T-helper 9 cell (primary cell): ENCODE data around the gene ABHD1.
"Not testable (repeated sequence)": the region's sequence is repeated elsewhere in the genome, so short reads cannot be mapped to it uniquely, and the experiment has no call there.

Experiments
- DNase-seq: peaks from one replicate; pipeline ENCODE4 v3.0.0-alpha.2; 2020

ABHD1 gene

DNA sequence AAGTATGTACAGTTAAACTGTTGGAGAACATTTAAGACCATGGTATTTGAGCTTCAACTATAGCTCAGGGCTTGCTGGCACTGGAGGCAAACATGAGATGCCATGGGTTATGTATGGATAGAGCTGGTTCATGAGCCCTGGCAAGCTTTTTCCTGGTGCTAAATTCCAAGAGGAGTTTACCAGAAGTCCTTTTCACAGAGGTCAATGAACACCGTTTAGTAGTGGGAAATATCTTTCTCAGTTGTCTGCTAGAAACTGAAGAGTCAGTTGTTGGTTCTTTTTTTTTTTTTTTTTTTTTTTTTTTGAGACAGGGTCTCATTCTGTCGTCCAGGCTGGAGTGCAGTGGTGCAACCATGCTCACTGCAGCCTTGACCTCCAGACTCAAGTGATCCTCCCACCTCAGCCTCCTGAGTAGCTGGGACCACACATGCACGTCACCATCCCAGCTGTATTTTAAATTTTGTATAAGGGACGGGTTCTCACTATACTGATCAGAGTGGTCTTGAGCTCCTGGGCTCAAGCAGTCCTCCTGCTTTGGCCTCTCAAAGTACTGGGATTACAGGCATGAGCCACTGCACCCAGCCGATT lies 35.7 kb upstream of the ABHD1 start:
- no peak for DNase-seq

DNA sequence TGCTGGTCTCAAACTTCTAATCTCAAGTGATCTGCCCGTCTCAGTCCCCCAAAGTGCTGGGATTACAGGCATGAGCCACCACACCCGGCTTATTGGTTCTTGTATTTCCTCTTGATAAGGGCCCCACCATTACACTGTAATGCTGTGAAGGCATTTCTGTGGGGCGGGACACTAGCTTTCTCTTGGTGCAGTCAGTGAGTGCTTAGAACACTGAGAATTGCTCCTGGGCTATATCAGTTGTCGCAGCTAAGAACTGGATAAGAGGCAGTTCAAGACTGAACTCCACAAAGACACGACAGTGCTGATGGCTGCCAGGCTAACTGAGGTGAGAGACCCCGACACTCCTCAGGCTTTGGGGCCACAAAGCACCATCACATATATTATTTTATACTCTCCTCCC lies 35.0 kb upstream of the ABHD1 start:
- DNase-seq: no peak

GRCh38 chr2:27089111-27089954 lies 34.3 kb upstream of the ABHD1 start:
- DNase-seq: no peak

- DNase-seq: no peak
Measured at GRCh38 chr2:27091746-27092695, 31.6 kb upstream of the ABHD1 start.

DNA sequence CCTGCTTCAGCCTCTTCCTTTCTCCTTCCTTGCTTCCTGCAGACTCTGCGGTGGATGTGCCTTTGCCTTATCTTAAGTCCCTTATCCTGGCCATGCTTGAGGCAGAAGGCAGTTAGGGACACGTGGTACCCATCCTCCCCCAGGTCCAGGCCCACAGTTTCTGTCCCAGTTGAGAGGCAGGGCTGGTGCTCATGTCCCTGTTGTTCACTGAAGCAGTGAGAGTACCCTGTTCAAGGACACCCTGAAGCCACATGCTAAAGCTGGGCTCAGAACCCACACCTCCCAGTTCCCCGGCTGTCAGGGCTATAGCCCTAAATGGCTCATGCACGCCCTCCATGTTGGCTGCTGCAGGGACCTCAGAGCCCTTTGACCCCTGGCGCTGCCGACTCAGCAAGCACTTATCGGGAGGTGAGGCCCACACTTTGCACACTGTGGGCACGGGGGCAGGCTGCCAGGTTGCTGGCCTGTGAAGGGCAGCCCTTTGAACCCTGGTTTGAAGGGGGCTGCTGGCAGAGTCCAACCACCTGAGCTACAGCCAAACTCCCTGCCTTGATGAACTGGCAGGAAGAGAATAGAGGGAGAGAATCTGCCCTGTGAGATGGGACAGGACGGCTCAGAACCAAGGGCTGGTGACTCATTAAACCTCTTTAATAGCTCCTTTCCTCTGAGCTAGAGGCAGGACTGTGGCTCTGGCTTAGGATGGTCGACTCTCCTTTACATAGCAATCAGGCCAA lies 30.8 kb upstream of the ABHD1 start:
- DNase-seq: no peak

DNA sequence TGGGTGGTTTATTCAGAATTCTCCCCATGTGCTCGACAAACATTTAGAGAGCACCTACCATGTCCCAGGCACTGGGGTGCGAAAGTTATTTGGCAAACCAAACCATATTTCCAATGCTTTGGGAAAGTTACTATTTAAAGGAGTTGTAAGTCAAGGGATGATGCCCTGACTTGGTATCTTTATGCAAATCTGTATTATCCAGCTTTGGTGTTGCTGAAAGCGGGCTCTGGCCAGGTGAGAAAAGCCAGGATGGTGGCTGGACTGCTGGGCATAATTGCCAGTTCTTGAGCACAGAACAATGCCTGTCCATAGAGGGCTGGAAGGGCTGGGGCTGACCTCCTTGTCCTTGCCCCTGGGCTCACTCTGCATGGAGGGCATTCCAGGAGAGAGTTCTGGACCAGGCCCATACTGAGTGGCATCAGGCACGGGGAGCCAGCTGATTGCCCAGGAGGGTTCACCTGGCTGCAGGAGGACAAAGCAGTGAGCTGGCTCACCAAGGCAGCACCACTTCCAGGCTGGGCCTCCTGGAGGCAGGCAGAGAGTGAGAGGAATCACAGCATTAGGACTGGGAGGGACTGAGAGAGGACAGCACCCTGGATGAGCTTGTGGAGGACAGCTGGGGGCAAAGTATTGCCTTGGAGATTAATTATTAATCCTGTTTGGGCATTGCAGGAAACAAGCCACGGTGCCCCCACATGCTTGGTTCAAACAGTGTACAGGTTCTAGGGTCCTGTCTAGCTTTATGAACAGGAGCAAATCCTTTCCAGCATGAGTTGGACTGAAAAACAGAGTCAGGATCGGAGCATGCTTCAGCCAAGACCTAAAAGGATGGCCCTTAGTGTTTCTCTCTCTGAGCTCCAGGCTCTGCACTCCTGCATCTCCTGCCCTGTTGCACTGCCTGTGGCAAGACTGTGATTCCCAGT lies 29.9 kb upstream of the ABHD1 start:
- no peak for DNase-seq

- no peak for DNase-seq
Measured at GRCh38 chr2:27094353-27094984, 29.1 kb upstream of the ABHD1 start.

GRCh38 chr2:27095427-27095744 lies 28.2 kb upstream of the ABHD1 start:
- no peak for DNase-seq

DNA sequence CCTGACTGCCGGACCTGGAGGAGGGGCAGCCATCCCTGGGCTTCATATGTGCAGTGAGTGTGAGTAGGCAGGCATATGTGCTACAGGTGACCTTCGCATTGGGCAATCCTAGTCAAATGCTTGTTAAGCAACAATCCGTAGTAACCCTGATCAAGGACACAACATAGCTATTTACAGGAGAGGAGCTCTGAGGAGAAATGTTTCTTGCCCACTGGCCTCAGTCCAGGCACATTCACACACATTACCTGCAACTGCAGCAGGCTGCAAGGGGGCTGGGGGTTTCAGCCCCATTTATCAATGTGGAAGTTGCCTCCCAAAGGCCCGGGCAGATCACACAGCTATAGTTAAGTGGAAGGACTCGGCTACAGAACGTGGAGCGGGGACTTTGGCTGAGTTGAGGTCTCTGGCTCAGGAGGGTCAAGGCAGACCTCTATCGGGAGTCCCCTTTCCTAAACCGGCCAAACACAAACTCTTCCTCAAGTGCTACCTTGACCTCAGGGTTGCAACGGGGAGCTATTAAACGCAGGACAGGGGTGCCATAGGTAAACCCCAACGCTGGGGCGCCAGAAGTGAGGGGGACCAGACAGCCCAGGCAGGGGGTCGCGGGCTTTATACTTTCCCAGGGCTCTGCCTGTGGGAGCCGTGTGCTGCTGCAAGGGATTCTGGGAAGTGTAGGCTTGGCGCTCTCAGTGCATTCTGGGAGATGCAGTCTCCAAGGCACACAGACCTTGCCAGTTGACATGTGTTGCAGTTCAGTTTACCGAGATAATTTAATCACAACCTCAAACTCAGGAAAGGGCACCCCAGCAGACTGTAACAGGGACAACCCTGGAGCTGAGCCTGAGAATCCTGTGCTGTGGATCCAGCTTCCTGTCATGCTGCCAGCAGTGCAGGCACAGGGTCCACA lies 27.6 kb upstream of the ABHD1 start:
- no peak for DNase-seq

GRCh38 chr2:27096748-27097297 lies 26.8 kb upstream of the ABHD1 start:
- no peak for DNase-seq

GRCh38 chr2:27097341-27097740 lies 26.3 kb upstream of the ABHD1 start:
- DNase-seq: no peak

DNA sequence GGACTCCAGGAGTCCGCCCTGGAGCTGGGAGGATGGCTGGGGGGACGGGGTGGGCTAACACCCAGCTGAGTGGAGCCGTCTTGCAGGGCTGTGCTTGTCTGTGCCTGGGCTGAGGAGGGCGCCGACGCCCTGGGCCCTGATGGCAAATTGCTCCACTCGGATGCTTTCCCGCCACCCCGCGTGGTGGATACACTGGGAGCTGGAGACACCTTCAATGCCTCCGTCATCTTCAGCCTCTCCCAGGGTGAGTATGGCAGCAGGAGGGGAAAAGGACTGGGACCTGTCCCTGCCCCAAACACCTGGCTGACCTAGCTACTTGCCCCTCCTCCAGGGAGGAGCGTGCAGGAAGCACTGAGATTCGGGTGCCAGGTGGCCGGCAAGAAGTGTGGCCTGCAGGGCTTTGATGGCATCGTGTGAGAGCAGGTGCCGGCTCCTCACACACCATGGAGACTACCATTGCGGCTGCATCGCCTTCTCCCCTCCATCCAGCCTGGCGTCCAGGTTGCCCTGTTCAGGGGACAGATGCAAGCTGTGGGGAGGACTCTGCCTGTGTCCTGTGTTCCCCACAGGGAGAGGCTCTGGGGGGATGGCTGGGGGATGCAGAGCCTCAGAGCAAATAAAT lies 24.2 kb upstream of the ABHD1 start:
- no peak for DNase-seq

DNA sequence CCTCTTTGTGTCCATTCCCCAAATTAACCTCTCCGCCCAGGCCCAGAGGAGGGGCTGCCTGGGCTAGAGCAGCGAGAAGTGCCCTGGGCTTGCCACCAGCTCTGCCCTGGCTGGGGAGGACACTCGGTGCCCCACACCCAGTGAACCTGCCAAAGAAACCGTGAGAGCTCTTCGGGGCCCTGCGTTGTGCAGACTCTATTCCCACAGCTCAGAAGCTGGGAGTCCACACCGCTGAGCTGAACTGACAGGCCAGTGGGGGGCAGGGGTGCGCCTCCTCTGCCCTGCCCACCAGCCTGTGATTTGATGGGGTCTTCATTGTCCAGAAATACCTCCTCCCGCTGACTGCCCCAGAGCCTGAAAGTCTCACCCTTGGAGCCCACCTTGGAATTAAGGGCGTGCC lies 23.6 kb upstream of the ABHD1 start:
- DNase-seq: no peak

DNA sequence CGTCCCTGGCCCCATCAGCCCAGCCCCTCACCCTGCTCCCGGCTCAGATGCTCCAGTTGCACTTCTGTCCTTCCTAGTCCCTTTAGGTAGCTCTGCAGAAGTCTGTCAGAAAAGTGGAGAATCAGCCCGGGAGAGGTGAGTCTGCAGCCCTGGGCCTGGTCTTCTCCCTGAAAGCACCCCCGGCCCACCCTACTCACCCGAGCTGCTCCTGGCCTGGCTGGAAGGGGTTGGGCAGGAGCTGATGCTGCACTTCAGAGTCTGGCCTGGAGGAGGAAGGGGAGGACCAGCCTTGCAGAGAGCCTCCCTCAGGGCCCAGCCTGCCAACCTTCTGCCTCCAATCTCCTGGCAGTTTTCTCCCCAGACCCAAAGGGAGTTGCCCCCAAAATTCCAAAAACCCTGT lies 21.3 kb upstream of the ABHD1 start:
- no peak for DNase-seq

DNA sequence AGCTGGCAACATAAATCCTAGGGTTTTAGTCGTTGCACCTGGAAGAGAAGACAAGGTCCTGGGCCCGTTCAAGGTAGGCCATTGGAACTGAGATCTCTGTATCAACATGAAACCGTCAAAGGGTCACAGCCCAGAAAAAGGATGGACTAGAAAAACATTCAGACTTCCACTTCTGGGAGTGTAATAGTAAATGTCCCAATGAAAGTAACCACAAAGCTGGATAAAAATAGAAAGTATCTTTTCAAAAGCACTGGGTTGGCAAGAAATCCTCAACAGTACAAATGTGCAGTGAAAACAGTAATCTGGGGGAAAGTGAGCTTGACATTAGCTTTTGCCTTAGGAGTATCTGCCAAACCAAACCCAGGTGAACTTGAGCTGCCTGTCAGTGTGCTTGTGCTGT lies 17.6 kb upstream of the ABHD1 start:
- no peak for DNase-seq

GRCh38 chr2:27108221-27108620 lies 15.4 kb upstream of the ABHD1 start:
- DNase-seq: no peak

- DNase-seq: no peak
Measured at GRCh38 chr2:27109083-27109482, 14.5 kb upstream of the ABHD1 start.

GRCh38 chr2:27110603-27111352 lies 12.8 kb upstream of the ABHD1 start:
- not testable (repeated sequence) for DNase-seq
